Kidney (tissue), 14 donors: Measurements from ENCODE around the gene MYOD1. TPM values are rescaled to one million over a fixed set of nuclear protein-coding genes. Genes with fewer than 3 reads are reported as not detected.
A peak's percentile ranks its signal among the peaks of the same experiment; 100 is the strongest.

Source experiments
- DNase-seq, 5 donors: peaks; one replicate each; pipeline ENCODE4 v3.0.0-alpha.2; 2013 to 2020
- FAIRE-seq: peaks from 2 replicates; lab custom pipeline; 2012; peaks lifted over from hg19 to GRCh38; lab: Jason Lieb, UNC
- H3K27ac ChIP-seq, 2 donors: one replicate each; pipeline ENCODE4 v1.7.0; 2013; ENCODE audit warnings: low read depth in 2 of 2, low read length in 2 of 2, inconsistent platforms in 1 of 2
- H3K27me3 ChIP-seq: one replicate; pipeline ENCODE4 v1.7.1; 2013; ENCODE audit warnings: low read length, inconsistent platforms; ENCODE audit not compliant: control insufficient read depth, insufficient read depth
- H3K36me3 ChIP-seq, 3 donors: one replicate each; pipeline versions ENCODE4 v1.7.0 to v1.7.1; 2013; ENCODE audit warnings: low read length in 3 of 3, control low read depth in 1 of 3, inconsistent platforms in 1 of 3; ENCODE audit not compliant: insufficient read depth in 3 of 3, control insufficient read depth in 2 of 3
- H3K4me1 ChIP-seq, 3 donors: one replicate each; pipeline versions ENCODE4 v1.7.0 to v1.7.1; 2013; ENCODE audit warnings: low read length in 3 of 3, inconsistent platforms in 1 of 3, low read depth in 1 of 3; ENCODE audit not compliant: control insufficient read depth in 2 of 3, insufficient read depth in 2 of 3
- H3K4me3 ChIP-seq, 3 donors: one replicate each; pipeline versions ENCODE4 v1.7.0 to v1.8.1; 2013; ENCODE audit warnings: low read length in 3 of 3, control low read depth in 1 of 3, inconsistent platforms in 1 of 3
- H3K9ac ChIP-seq, 3 donors: one replicate each; pipeline versions ENCODE4 v1.7.0 to v1.7.1; 2013; ENCODE audit warnings: low read length in 3 of 3, control low read depth in 1 of 3, inconsistent platforms in 1 of 3
- H3K9me3 ChIP-seq, 3 donors: one replicate each; pipeline versions ENCODE4 v1.7.0 to v1.7.1; 2013; ENCODE audit warnings: low read length in 3 of 3, control low read depth in 1 of 3, inconsistent platforms in 1 of 3; ENCODE audit not compliant: control insufficient read depth in 2 of 3, insufficient read depth in 1 of 3
- CTCF ChIP-seq: IDR thresholded peaks from 3 replicates; pipeline ENCODE4 v1.5.1; 2012; ENCODE audit warnings: mild to moderate bottlenecking, moderate library complexity, borderline replicate concordance; ENCODE audit not compliant: insufficient read depth; ENCODE audit errors: extremely low read depth
- intact Hi-C: fragments of 100-400 bp; cut with DNase I; formaldehyde crosslinking; loops from one replicate; pipeline ENCODE4 v1.11.1; 2022
- polyA plus RNA-seq: library from polyadenylated mRNA; stranded (reverse); fragments of 350-450 nt; fragmentation: Illumina TruSeq; extraction: RNeasy Lipid Tissue Mini Kit (QIAGEN cat#74804); gene quantifications from one replicate; pipeline ENCODE4 v1.2.3, GENCODE V29; 2014; ENCODE audit warnings: low read depth, low replicate concordance; ENCODE audit not compliant: insufficient read depth
- total RNA-seq: library from RNA; stranded (reverse); fragmentation: NEBNext Ultra II Directional; extraction: Animal tissue kit (Norgen Biotek cat#: 25700); gene quantifications from one replicate; pipeline ENCODE4 v1.2.1, GENCODE V29; 2021
- donor health status: control.
- donor health status: control.
- donor health status: control.
- donor health status: control.
- donor health status: control.
- donor health status: DM: yes; HTN: yes; CAD: no.
- donor health status: Normal renal cell carcinoma (clear cell type).

Gene MYOD1
- total and polyA plus RNA-seq, 2 donors from 2014 or later = not detected

DNA sequence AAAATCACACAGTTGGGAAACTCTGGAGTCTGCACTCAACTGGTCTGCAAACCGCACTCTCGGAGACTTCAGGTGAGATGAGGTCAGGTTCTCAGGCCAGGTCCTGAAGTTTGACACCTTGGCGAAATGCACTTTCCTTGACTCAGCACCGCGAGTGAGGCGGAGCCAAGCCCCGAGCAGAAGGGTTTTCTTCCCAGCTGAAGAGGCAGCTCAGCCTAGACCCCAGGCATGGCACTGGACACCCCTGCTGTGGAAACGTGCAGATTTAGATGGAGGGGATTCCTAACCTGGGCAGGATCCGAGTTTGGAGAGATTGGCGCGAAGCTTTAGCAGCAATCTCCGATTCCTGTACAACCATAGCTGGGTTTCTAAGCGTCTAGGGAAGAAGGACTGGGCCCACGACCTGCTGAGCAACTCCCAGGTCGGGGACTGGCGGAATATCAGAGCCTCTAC, 835 bp upstream of the MYOD1 start:
- Histone ChIP-seq H3K36me3 (no peaks in the 10 kb centered on the region), H3K9ac (no peak overlapping the region), H3K4me1 (peaks cover 0 to 17% (median 0%) of the 10 kb centered on the region in 3 donors), H3K9me3 (no peaks in the 10 kb centered on the region), H3K4me3 (no peak overlapping the region), H3K27ac (no peak overlapping the region), H3K27me3 (peaks cover 36% of the 10 kb centered on the region)
- TF ChIP-seq CTCF = no peak
- intact Hi-C loops = no loop called here
- FAIRE-seq (no peak), DNase-seq (no peak)

DNA sequence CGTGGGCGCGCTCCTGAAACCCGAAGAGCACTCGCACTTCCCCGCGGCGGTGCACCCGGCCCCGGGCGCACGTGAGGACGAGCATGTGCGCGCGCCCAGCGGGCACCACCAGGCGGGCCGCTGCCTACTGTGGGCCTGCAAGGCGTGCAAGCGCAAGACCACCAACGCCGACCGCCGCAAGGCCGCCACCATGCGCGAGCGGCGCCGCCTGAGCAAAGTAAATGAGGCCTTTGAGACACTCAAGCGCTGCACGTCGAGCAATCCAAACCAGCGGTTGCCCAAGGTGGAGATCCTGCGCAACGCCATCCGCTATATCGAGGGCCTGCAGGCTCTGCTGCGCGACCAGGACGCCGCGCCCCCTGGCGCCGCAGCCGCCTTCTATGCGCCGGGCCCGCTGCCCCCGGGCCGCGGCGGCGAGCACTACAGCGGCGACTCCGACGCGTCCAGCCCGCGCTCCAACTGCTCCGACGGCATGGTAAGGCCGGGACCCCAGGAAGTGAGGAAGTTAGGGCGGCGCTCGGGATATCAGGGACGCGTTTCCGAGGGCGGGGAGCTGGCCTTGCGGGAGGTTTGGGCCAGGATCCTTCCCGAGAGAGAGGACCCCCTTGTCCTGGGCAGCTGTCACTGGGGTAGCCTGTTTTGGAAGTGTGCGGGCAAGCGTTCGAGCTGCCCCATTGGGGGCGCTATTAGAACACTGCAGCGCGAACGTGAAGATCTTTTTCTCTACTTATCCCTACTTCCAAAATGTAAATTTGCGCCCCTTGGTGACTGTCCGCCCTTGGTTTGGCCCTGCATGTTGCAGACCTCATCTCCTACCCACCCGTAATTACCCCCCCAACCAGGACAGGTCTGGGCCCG, 796 bp downstream of the MYOD1 start:
- TF ChIP-seq CTCF = no peak
- DNase-seq (peak in 4 of 5 donors; percentile 51 to 61 (median 56)), FAIRE-seq (no peak)
- Histone ChIP-seq H3K4me3 (no peak overlapping the region), H3K9me3 (no peaks in the 10 kb centered on the region), H3K36me3 (no peaks in the 10 kb centered on the region), H3K27ac (no peak overlapping the region), H3K27me3 (peaks cover 38% of the 10 kb centered on the region), H3K9ac (peak overlapping the region in 1 of 3 donors; percentile 90), H3K4me1 (peaks cover 0 to 17% (median 0%) of the 10 kb centered on the region in 3 donors)
- intact Hi-C loops = loop anchor here (10.0 kb wide), 1 partner anchor 125 kb away; no protein-coding TSS in a partner anchor

DNA sequence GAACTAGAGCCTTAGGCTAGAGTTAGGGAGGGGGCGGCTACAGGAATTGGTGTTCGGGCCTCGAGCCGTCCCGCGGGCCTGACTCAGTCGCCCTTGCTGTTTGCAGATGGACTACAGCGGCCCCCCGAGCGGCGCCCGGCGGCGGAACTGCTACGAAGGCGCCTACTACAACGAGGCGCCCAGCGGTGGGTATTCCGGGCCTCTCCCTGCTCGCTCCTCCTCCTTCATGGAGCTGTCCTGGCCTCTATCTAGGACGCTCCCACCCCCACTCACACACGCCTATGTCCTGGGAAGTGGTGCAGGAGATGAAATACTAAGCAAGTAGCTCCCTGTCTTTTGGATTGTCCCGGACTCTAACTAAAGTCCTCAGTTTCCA, 1.4 kb downstream of the MYOD1 start:
- intact Hi-C loops = loop anchor here (10.0 kb wide), 1 partner anchor 126 kb away; no protein-coding TSS in a partner anchor
- Histone ChIP-seq H3K36me3 (no peaks in the 10 kb centered on the region), H3K9ac (no peak overlapping the region), H3K27me3 (peaks cover 41% of the 10 kb centered on the region), H3K4me3 (no peak overlapping the region), H3K9me3 (no peaks in the 10 kb centered on the region), H3K4me1 (peaks cover 0 to 17% (median 0%) of the 10 kb centered on the region in 3 donors), H3K27ac (no peak overlapping the region)
- FAIRE-seq (no peak), DNase-seq (no peak)
- no peak for TF ChIP-seq CTCF
